Measurements from ENCODE around the gene MGAT5B. TPM values are rescaled to one million over a fixed set of nuclear protein-coding genes. Genes with fewer than 3 reads are reported as not detected.

Gene MGAT5B
- total and polyA plus RNA-seq, 2 experiments from 2014 or later: 1.6 to 10.0 TPM

- H3K27ac Mint-ChIP-seq: no peak overlapping the region
- Histone ChIP-seq H3K79me2 (replicated peaks; ENCODE audit: insufficient read depth) (no peaks in the 10 kb centered on the region), H2AFZ (no peak overlapping the region), H3K27ac (ENCODE audit: low read depth) (no peak overlapping the region), H3K27me3 (ENCODE audit: insufficient read depth) (no peaks in the 10 kb centered on the region), H4K20me1 (replicated peaks; ENCODE audit: insufficient read depth) (no peaks in the 10 kb centered on the region; the same call in 1 of the 2 replicates), H3K4me2 (no peak overlapping the region), H3K36me3 (ENCODE audit: insufficient read depth) (no peaks in the 10 kb centered on the region), H3K4me1 (ENCODE audit: insufficient read depth) (no peaks in the 10 kb centered on the region), H3K9me2 (ENCODE audit: insufficient read depth) (no peaks in the 10 kb centered on the region), H3K4me3 (no peak overlapping the region), H3F3A (replicated peaks; ENCODE audit: low read depth) (no peaks in the 10 kb centered on the region)
- H3K4me1 Mint-ChIP-seq: peaks cover 8% of the 10 kb centered on the region; the same call in 2 of the 3 replicates
- no peak for DNase-seq (ENCODE audit: low spot score)
- no peak for ATAC-seq
- H3K27me3 Mint-ChIP-seq (ENCODE audit: insufficient read depth, low read depth, poor library complexity): peaks cover 15% of the 10 kb centered on the region
- no peak overlapping the region for H3K4me3 Mint-ChIP-seq
- TF ChIP-seq REST (IDR thresholded peaks at IDR 0.05; ENCODE audit: unreplicated experiment) (no peak), CREB1 (CRISPR knock-in tag; IDR thresholded peaks at IDR 0.05; ENCODE audit: low read depth) (no peak)
- no peaks in the 10 kb centered on the region for H3K9me3 Mint-ChIP-seq
- no peaks in the 10 kb centered on the region for H3K36me3 Mint-ChIP-seq (ENCODE audit: low read depth)
These were observed 46.7 kb downstream of the MGAT5B start for GRCh38 chr17:76914937-76915336.

- peaks cover 16% of the 10 kb centered on the region for H3K4me1 Mint-ChIP-seq
- no peaks in the 10 kb centered on the region for H3K27me3 ChIP-seq (ENCODE audit: insufficient read depth)
- H3K4me2 ChIP-seq: no peak overlapping the region
- no peak for ATAC-seq
- no peak for DNase-seq (ENCODE audit: low spot score)
- no peaks in the 10 kb centered on the region for H3K36me3 ChIP-seq (ENCODE audit: insufficient read depth)
- H3K4me3 ChIP-seq: no peak overlapping the region
- H3K36me3 Mint-ChIP-seq (ENCODE audit: low read depth): no peaks in the 10 kb centered on the region
- no peak overlapping the region for H3K4me3 Mint-ChIP-seq
- no peak for TF ChIP-seq POLR2AphosphoS5 (IDR thresholded peaks at IDR 0.05; ENCODE audit: low read depth)
- no peak for TF ChIP-seq ZNF114 (CRISPR knock-in tag; IDR thresholded peaks at IDR 0.05)
- no peak overlapping the region for H3K27ac Mint-ChIP-seq
- no peak overlapping the region for H3K27ac ChIP-seq (ENCODE audit: low read depth)
- H3F3A ChIP-seq (replicated peaks; ENCODE audit: low read depth): no peaks in the 10 kb centered on the region
- H3K4me1 ChIP-seq (ENCODE audit: insufficient read depth): no peaks in the 10 kb centered on the region
- peaks cover 18% of the 10 kb centered on the region for H3K27me3 Mint-ChIP-seq (ENCODE audit: insufficient read depth, low read depth, poor library complexity)
- H4K20me1 ChIP-seq (replicated peaks; ENCODE audit: insufficient read depth): no peaks in the 10 kb centered on the region
- H2AFZ ChIP-seq: no peak overlapping the region
- no peaks in the 10 kb centered on the region for H3K9me3 Mint-ChIP-seq
- H3K79me2 ChIP-seq (replicated peaks; ENCODE audit: insufficient read depth): no peaks in the 10 kb centered on the region
- no peaks in the 10 kb centered on the region for H3K9me2 ChIP-seq (ENCODE audit: insufficient read depth)
These were observed 47.8 kb downstream of the MGAT5B start for GRCh38 chr17:76915840-76916510.

- Histone ChIP-seq H4K20me1 (replicated peaks; ENCODE audit: insufficient read depth) (no peaks in the 10 kb centered on the region), H3K4me3 (no peak overlapping the region), H3K79me2 (replicated peaks; ENCODE audit: insufficient read depth) (no peaks in the 10 kb centered on the region), H3K27ac (ENCODE audit: low read depth) (no peak overlapping the region), H2AFZ (no peak overlapping the region), H3K9me2 (ENCODE audit: insufficient read depth) (no peaks in the 10 kb centered on the region), H3K4me1 (ENCODE audit: insufficient read depth) (no peaks in the 10 kb centered on the region), H3F3A (replicated peaks; ENCODE audit: low read depth) (no peaks in the 10 kb centered on the region), H3K36me3 (ENCODE audit: insufficient read depth) (no peaks in the 10 kb centered on the region), H3K27me3 (ENCODE audit: insufficient read depth) (no peaks in the 10 kb centered on the region), H3K4me2 (no peak overlapping the region)
- ATAC-seq (no peak), DNase-seq (ENCODE audit: low spot score) (no peak)
- Mint-ChIP-seq H3K27ac (no peak overlapping the region), H3K36me3 (ENCODE audit: low read depth) (no peaks in the 10 kb centered on the region), H3K9me3 (no peaks in the 10 kb centered on the region), H3K27me3 (ENCODE audit: insufficient read depth, low read depth, poor library complexity) (peaks cover 15% of the 10 kb centered on the region), H3K4me1 (peaks cover 19% of the 10 kb centered on the region), H3K4me3 (no peak overlapping the region)
- no peak for TF ChIP-seq REST (IDR thresholded peaks at IDR 0.05; ENCODE audit: unreplicated experiment)
- no peak for TF ChIP-seq EZH2 (IDR thresholded peaks at IDR 0.05; ENCODE audit: low read depth, unreplicated experiment)
These were observed 49.6 kb downstream of the MGAT5B start for GRCh38 chr17:76917829-76918228.
